A549 (cell line): ENCODE results near the gene ROS1.

Experiments used
- CEBPB ChIP-seq, 2 experiments: fragments of >200 bp in 1 of 2; sonication (Bioruptor Twin) in 1 of 2; formaldehyde crosslinking in 1 of 2; IDR thresholded peaks; 2 replicates each; pipeline ENCODE4 v1.6.1; 2012 to 2016
- ELK1 ChIP-seq: fragments of 150-350 bp; IDR thresholded peaks from 2 replicates; pipeline ENCODE4 v1.6.1; 2014; ENCODE audit warnings: low read depth, mild to moderate bottlenecking, low read length
- JUNB ChIP-seq: fragments of >200 bp; sonication (Bioruptor Twin); formaldehyde crosslinking; IDR thresholded peaks from 2 replicates; pipeline ENCODE4 v1.6.1; 2016
- MAZ ChIP-seq: fragments of 150-350 bp; IDR thresholded peaks from 2 replicates; pipeline ENCODE4 v1.6.1; 2014; ENCODE audit warnings: antibody characterized with exemption, low read depth, low read length, borderline replicate concordance
- MYC ChIP-seq: IDR thresholded peaks from 2 replicates; pipeline ENCODE4 v1.6.1; 2012; ENCODE audit warnings: mild to moderate bottlenecking, inconsistent platforms, low read length, improper control_type of control experiment, borderline replicate concordance
- PHF8 ChIP-seq: fragments of 200-600 bp; sonication (generic); IDR thresholded peaks from 2 replicates; pipeline ENCODE4 v1.6.1; 2016; ENCODE audit warnings: low read depth, mild to moderate bottlenecking, antibody characterized with exemption, moderate library complexity, borderline replicate concordance
- POLR2A ChIP-seq: IDR thresholded peaks from 2 replicates; pipeline ENCODE4 v1.6.1; 2012; ENCODE audit warnings: mild to moderate bottlenecking, low read length
- RAD21 ChIP-seq, 2 experiments: fragments of >200 bp in 1 of 2; sonication (Bioruptor Twin) in 1 of 2; formaldehyde crosslinking in 1 of 2; IDR thresholded peaks in 1 of 2; conservative IDR thresholded peaks in 1 of 2; 2 replicates in 1 of 2; 3 replicates in 1 of 2; pipeline ENCODE4 v1.6.1; 2012 to 2018; ENCODE audit warnings: inconsistent platforms in 1 of 2
- REST ChIP-seq: fragments of 200-600 bp; sonication (generic); IDR thresholded peaks from 2 replicates; pipeline ENCODE4 v1.6.1; 2016; ENCODE audit warnings: antibody characterized with exemption, mild to moderate bottlenecking, moderate library complexity
- RFX5 ChIP-seq: fragments of 450-650 bp; IDR thresholded peaks from 2 replicates; pipeline ENCODE4 v1.7.1; 2014; ENCODE audit warnings: antibody characterized with exemption, mild to moderate bottlenecking, moderate library complexity
- SMC3 ChIP-seq: fragments of >200 bp; sonication (Bioruptor Twin); formaldehyde crosslinking; IDR thresholded peaks from 3 replicates; pipeline ENCODE4 v1.6.1; 2018; ENCODE audit warnings: inconsistent platforms
- USF2 ChIP-seq: fragments of 450-650 bp; IDR thresholded peaks from 2 replicates; pipeline ENCODE4 v1.6.1; 2014; ENCODE audit warnings: antibody characterized with exemption
- TF ChIP-seq, protein P1 (sequence below): fragments of >200 bp; sonication (Bioruptor Twin); formaldehyde crosslinking; IDR thresholded peaks from 3 replicates; pipeline ENCODE4 v1.5.1; 2016

- TF ChIP-seq MYC (no peak), JUNB (no peak), ELK1 (no peak), POLR2A (no peak), PHF8 (no peak), SMC3 (no peak), MAZ (no peak), USF2 (no peak), RFX5 (no peak), RAD21 (conservative IDR thresholded peaks at IDR 0.05 in 1 of 2, IDR thresholded peaks at IDR 0.05 in 1 of 2) (no peak), CEBPB (IDR thresholded peaks at IDR 0.05) (peak in 1 of 2 experiments; percentile 22; a peak in 1 of 4 replicates), REST (no peak)
- TF ChIP-seq, protein P1, sequence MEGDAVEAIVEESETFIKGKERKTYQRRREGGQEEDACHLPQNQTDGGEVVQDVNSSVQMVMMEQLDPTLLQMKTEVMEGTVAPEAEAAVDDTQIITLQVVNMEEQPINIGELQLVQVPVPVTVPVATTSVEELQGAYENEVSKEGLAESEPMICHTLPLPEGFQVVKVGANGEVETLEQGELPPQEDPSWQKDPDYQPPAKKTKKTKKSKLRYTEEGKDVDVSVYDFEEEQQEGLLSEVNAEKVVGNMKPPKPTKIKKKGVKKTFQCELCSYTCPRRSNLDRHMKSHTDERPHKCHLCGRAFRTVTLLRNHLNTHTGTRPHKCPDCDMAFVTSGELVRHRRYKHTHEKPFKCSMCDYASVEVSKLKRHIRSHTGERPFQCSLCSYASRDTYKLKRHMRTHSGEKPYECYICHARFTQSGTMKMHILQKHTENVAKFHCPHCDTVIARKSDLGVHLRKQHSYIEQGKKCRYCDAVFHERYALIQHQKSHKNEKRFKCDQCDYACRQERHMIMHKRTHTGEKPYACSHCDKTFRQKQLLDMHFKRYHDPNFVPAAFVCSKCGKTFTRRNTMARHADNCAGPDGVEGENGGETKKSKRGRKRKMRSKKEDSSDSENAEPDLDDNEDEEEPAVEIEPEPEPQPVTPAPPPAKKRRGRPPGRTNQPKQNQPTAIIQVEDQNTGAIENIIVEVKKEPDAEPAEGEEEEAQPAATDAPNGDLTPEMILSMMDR: no peak
Observed at GRCh38 chr6:117459204-117459944, 33.6 kb upstream of the ROS1 start.
